NCI-H146 treated with DMSO at 0.1 percent for 48 hours (cell line): ENCODE measurements around the gene COA1.
"Not testable (repeated sequence)": the region's sequence is repeated elsewhere in the genome, so short reads cannot be mapped to it uniquely, and the experiment has no call there.

ENCODE experiments used
- DNase-seq: peaks from one replicate; lab custom pipeline; 2025; ENCODE audit not compliant: unreplicated experiment; lab: John Stamatoyannopoulos, UW

COA1 gene

DNA sequence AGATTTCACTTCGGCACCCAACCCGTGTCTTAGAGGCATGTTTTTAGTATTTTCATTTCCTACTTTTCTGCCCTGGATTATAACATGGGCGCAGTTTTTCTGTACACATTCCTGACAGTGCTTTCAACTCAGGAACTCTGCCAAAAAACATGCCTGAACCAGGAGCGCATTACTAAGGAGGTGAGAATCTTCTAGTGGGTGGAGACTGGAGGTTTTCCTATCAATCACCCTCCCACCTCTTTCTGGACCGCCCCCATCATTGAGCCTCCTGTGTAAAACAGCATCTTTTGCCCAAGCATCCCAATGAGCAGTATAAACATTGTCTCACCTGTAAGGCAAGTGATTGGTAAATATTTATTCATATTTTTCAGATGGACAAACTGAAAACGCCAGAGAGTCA is 93.2 kb downstream of the COA1 start:
- DNase-seq, result no peak

DNA sequence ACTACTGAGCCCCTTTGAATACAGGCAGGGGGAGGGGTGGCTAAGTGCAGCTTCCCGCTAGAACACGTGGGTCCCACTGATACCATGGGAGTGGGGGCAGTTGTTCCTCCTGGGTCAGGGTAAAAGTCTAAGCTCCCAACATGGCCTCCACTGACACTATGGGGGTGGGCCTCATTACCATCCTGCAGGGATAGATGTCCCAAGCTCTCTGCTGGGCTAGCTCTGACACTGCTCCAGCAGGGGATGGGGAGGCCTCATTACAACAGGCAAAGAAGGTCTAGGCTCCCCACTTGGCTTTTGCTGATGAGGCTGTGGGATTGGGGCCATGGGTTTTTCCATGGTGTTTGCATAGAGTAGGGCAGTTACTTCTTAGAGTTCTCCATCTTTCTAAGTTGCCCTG is 94.9 kb downstream of the COA1 start:
- no peak for DNase-seq

DNA sequence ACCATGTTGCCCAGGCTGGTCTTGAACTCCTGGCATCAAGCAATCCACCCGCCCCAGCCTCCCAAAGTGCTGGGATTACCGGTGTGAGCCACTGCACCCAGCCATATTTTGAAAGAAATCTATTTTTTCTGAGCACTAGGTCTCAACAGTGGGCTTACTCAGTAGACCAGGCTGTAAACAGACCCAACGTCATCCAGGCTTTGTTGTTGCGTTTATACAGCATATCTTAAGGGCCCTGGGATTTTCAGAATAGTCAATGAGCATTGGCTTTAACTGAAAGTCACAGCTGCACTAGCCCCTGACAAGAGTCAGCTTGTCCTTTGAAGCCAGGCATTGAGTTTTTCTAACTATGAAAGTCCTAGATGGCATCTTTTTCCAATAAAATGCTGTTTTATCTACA is 96.6 kb downstream of the COA1 start:
- DNase-seq, result no peak

DNA sequence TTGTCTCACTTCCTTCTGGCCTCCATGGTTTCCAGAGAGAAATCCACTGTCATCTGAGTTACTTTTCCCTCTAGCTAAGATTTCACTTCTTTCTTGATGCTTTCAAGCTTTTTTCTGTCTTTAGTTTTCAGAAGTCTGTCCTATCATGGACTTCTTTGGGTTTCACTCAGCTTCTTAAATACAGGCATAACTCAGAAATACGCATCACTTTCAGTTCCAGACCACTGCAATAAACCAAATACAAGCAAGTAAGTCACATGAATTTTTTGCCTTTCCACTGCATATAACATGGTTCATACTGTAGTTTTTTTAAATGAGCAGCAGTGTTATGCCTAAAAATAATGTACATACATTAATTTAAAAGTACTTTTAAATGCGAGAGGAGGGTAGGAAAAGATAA is 97.8 kb downstream of the COA1 start:
- no peak for DNase-seq

DNA sequence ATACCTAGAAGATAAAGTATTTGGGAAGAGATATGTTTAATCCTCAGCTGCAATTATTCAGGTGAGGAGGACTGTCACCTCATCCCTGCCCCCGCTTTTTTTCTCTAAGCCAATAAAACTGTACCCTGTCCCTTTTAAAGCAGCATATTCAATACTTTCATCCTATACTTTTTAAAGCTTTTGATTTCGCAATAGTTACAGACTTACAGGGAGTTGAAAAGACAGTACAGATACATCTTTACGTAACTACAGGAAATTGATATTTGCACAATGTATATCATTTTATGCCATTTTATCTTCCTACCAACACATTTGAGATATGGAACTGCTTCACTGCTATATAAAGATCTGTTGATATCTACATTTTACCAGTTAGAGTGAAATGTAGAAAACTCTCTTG is 98.8 kb downstream of the COA1 start:
- no peak for DNase-seq

DNA sequence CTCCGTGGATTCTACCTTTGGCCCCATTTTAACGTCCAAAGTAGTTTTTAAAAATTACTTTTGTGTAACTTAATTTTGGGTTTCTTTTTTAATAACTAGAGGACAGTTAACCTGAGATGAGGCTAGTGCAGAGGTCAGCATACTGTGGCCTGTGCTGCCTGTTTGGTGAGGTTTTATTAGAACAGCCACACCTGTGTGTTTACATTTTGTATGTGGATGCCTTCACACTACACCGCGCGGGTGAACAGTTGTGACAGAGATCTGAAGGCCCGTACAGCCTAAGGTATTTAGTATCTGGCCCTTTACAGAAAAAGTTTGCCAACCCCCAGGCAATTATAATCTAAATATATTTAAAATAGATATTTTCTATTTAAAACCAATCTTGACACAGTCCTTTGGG is 99.5 kb downstream of the COA1 start:
- DNase-seq, result no peak

DNA sequence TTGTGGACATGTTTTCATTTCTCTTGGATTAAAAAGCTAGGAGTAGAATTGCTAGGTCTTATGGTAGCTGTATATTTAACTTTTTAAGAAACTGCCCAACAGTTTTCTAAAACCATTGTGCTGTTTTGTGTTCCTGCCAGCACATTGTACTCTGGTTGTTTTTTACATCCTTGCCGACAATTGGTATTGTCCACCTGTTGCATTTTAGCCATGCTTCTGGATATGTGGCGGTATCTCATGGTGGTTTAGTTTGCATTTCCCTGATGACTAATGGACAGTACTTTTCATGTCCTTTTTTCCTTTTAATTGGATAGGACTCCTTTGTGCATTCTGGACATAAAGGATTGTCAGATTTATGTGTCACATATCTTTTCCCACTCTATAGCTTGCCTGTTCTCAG is 100.9 kb downstream of the COA1 start:
- no peak for DNase-seq

DNA sequence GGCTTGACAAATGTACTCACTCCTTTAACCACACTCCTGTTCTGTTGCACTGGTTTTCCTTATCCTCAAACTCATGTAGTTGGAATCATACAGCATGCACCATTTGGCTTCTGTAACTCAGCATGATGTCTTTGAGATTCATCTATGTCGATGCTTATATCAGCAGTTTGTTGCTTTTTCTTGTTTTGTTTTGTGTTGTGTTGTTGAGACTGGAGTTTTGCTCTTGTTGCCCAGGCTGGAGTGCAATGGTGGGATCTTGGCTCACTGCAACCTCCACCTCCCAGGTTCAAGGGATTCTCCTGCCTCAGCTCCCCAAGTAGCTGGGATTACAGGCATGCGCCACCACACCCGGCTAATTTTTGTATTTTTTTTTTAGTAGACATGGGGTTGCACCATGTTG is 101.5 kb downstream of the COA1 start:
- DNase-seq, result not testable (repeated sequence)

DNA sequence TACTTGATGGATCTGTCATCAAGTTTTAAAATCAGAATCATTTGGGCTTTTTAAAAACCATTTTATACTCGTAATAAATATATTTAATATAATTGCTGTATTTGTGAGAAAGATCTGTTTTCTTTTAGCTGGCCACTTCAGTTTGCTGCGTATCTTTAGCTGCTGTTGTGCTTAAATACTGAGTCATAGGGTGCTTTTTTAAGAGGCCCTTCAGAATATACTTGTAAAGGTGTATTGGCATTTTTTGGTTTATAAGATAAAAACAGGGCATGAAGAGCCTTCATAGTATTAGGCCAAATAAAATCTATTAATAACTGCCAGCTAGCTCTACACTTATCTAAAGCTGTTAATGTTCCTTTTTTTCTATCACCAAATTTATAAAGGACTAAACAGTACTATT is 102.6 kb downstream of the COA1 start:
- no peak for DNase-seq

DNA sequence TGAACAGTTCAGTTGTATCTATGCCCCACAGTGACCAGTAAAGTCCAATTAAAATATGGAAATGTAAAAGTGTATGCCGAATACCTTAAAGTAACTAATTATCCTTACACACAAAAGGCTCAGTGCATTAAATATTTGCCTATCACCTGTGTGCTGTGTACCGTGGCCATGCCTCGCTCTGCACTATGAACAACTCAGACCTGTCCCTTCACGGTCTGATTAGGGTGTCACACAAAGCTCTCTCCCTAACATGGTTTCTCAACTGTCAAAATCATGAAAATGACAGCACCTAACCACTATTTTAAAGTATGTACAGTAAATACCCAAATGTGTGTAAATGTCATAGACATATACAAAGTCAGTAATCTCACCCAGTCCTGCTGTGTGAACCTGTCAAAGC is 103.3 kb downstream of the COA1 start:
- DNase-seq, result no peak

DNA sequence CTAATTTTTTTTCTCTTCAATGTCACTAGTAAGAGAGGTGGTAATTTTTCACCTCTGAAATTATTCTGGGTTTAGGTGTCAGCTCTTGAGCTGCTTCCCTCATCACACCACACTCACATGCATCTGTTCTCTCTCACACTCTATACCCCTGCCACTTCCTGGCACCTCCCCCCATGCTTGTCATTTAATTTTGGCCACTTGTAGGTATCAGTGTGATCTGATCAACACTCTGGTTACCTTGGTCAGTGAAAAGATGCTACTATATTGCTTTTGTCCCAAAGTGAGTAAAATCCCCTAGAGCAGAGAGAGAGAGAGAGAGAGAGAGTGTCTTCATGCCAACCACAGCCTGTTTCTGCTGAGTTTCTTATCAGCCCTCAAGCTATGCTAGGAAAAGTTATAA is 103.9 kb downstream of the COA1 start:
- no peak for DNase-seq

DNA sequence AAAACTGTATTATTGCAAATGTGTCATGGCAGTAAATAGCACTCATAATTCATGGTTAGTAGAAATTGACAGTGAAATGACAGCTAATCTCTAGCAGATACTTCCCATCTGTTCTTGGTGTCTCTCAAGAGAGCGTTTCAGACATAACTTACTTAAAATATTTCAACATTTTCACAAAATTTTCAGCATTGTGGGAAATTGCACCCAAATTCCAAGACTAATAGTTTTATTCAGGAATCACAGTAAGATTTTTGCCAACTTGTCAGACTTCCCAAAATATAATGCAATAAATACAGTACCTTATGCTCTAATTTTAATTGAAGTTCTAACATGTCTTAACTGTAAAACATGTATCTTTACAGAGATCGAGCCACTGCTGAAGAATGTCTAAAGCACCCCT is 105.2 kb downstream of the COA1 start:
- no peak for DNase-seq

DNA sequence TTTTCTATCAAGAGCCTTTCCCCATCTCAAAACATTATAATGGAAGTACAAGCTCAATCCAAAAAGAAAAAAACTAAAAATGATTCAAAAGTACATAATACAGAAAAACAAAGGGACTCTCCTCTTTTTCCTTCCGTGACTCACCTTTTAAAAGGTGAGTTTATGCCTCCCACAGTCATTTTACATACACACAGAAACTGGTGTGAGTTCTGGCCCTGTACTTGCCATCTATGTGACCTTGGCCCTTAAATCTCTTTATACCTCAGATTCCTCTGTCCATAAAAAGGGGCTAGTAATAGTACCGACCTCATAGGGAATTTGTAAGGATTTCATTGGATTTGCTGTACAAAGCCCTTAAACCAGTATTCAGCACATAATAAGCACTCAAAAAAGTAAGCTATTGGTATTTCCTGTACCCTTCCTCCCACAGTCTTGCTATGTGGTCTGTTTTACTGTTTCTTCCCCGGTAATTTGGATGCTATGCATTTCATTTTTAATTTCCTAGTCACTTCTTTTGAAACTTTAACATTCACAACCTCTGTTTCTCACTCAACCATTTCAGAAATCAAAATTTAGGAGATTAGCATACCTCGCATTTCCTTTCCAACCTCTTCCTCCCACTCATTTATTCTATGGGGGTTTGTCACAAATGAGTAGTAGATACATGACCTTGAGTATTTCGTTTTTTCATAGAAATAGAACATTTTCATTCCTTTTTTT is 107.4 kb downstream of the COA1 start:
- DNase-seq, result no peak

DNA sequence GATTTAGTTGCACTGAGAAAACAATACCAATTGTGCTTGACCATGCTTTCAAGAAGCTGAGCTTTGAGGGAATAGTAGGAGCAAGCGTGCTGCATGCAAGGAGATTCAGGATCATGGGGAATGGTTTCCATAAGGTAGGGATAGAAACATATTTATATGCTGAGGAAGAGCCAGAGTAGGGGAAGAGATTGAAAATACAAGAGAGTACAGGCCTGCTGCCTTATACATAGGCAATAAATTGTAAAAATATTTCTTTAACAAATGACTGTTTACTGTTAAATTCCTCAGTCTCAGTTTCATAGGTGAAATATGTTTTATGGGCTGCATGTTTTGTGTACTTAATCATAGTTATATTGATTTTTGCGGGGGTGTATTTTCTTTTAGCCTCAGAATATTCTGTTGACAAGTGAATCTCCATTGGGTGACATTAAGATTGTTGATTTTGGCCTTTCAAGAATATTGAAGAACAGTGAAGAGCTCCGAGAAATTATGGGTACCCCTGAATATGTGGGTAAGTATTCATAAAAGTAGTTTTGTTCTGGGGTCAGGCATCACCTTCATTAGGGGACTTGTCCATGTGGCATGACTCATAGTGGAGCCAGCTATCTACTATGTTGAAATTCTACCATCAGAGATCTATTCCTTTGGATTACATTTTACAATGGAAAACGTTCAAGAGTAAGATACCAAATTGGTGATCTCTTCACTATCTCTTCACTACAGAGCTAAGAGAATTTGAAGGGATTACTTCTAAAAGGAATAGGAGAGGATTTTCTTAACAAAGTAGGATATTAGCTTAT is 109.9 kb downstream of the COA1 start:
- DNase-seq, result no peak

DNA sequence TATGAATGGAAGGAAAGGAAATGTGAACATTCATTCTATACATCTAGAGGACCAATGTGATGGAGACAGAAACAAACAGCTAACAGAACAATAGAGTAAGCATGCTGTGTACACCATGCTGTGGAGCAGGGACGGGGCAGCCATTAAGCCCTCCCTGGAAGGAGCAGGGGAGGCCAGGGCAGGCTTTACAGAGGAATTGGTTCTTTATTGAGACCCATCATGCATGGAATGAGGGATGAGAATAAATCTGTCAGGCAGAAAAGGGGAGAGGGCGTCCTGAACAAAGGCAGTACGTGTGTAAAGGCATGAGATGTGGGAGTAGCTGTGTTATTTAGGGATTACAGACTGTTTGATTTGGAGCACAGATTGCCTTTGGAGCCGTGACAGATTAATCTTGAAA is 111.2 kb downstream of the COA1 start:
- DNase-seq, result no peak

DNA sequence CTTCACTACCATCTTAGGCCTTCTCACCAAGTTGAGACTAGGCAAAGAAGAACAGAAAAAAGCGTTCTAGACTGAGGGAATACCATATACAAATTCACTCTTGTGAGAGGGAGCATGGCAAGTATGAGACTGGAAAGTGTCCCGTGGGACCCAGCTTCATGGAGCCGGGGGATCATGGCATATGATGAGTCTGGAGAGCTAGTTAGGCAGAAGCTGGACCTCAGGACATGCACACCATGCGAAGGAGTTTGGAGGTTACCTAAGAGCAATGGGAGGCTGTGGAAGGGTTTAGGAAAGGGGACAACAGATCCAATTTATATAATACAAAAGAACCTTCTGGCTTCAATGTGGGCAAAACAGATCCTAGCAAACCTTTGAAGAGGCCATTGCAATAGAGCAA is 112.3 kb downstream of the COA1 start:
- DNase-seq, result no peak

DNA sequence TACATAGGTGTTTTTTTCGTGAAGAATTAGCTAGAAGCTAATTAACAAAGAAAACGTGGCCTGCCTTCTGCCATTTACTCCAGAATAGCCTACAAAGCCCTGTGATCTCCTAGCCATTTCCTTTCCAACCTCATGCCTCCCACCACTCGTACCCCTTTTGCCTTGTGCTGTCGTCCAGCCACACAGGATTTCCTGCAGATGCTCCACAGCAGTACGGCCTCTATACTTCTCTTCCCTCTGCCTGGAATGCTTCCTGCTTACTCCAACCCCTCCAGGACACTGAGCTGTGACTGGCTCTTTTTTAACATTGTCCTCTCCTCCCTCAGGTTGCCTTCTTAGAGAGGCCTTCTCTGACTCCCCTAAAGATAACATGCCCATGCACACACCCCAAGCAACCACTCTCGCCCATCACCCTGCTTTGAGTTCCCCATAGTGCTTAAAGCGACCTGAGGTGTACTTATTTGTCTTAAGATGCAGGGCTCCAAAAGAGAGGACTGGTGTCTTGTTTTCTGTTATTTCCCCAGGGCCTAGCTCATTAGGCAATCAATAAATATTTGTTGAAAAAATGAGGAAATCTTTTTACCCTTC is 113.7 kb downstream of the COA1 start:
- DNase-seq, result no peak

DNA sequence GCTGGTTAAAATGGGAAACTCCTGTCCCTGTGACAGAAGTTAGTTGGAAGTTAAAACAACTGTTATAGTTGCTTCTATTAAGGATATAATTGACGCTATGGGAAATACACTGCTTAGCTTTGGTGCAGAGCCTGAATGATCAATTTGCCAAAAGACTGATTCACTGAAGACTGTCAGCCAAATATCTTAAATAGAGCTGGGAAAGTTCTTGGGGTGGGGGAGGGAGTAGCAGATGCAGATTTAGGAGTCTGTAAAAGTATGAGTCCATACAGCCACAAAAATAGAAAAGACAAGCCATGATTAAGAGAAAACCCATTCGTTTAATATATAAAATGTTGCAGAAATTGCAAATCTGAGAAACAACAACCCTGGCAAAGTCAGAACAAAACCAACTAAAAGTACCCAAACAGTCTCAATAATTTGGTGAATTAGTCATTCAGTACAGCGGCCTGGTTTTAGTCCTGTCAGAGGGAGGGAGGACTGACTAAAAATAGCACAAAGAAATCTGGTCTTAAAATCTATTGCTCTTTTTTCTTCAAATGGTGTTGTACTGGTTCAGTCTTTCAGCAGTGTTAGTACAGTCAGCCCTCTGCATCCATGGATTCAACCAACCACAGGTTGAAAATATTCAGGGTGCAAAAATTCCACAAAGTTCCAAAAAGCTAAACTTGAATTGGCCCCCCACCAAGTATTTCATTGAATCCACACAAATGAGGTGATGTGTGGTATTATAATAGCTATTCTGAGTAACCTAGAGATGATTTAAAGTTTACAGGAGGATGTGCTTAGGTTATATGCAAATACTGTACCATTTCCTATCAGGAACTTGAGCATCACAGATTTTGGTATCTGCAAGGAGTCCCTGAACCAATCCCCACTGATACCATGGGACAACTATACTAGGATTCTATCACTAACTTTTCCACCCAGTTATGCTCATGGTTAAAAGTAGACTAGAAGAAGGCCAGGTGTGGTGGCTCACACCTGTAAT is 116.4 kb downstream of the COA1 start:
- DNase-seq, result no peak

DNA sequence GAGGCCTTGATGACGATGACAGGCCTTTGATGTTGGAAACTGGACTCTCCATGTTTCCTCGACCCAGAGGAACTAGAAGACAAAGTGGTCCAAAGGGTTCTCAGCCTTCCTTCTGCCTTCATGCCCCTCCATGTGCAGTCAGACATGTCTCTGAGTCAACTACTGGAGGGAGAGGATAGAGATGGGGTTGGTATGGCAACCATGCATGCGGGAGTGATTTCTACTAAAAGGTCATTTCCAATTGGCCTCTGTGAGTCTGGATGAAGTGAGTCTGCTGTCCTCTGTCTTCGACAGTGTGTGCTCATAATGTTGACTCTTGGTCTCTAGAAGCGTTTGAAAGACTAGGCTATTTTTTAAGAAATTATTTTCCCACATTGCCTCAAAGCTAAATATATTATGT is 117.2 kb downstream of the COA1 start:
- DNase-seq, result no peak

DNA sequence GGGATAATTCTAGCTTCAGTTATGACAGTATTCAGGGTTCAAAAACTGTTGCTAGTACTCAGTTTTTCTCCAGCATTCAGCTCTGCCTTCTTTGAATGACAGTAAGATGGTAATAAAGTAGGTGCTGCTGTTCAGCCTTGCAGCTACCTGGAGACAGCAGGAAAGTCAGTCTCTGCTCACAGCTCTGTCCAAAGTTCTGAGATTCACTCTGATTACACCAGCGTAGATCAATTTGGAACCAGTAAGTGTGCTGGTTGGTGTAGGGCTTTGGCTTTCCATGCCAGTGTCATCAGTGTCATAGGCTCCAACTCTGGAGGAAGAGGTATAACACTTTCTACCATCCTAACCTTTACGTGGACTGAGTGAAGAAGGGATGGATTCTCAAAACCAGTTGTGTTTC is 120.2 kb downstream of the COA1 start:
- DNase-seq, result no peak

DNA sequence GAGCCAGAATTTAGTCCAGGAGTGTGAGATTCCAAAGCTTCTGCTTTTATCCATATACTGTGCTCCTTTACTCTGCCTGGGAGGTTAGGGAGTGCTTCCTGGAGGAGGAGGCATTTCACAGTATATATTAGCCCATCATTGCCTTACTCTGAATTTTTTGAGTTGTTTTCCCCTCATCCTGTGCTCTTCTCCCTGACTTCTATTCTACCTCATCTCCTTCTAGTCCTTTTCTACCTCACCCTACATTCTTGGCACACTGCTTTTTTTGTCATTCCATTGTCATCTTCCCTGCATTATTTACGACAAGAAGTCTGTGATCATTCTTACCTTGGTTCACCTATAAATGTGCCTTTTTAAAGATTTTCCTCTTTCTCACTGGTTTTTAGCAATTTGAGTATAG is 125.1 kb downstream of the COA1 start:
- no peak for DNase-seq
